ENCODE results near the gene ATP6V1G3.

Gene ATP6V1G3

GRCh38 chr1:198517623-198518199, 22.8 kb downstream of the ATP6V1G3 start:
- Histone ChIP-seq H2AFZ (ENCODE audit: low read length) (no peak overlapping the region), H3K36me3 (ENCODE audit: insufficient read depth, low read length) (no peaks in the 10 kb centered on the region), H3K9me2 (ENCODE audit: low read depth, low read length) (no peaks in the 10 kb centered on the region), H3K4me3 (ENCODE audit: low read depth, low read length, poor library complexity, severe bottlenecking) (no peak overlapping the region), H3K27me3 (ENCODE audit: insufficient read depth, low read length) (no peaks in the 10 kb centered on the region), H3K4me2 (ENCODE audit: low read length) (no peak overlapping the region), H3K9ac (ENCODE audit: low read length) (no peak overlapping the region), H3K79me2 (ENCODE audit: insufficient read depth, low read length) (no peaks in the 10 kb centered on the region), H3F3A (ENCODE audit: insufficient read depth, low read length) (no peaks in the 10 kb centered on the region), H3K9me3 (ENCODE audit: low read length) (no peaks in the 10 kb centered on the region), H4K20me1 (ENCODE audit: insufficient read depth, low read length) (no peaks in the 10 kb centered on the region), H3K4me1 (ENCODE audit: insufficient read depth, low read length, severe bottlenecking) (peaks cover 33% of the 10 kb centered on the region), H3K27ac (ENCODE audit: low read depth, low read length, poor library complexity, severe bottlenecking) (no peak overlapping the region)
- TF ChIP-seq, protein P1, sequence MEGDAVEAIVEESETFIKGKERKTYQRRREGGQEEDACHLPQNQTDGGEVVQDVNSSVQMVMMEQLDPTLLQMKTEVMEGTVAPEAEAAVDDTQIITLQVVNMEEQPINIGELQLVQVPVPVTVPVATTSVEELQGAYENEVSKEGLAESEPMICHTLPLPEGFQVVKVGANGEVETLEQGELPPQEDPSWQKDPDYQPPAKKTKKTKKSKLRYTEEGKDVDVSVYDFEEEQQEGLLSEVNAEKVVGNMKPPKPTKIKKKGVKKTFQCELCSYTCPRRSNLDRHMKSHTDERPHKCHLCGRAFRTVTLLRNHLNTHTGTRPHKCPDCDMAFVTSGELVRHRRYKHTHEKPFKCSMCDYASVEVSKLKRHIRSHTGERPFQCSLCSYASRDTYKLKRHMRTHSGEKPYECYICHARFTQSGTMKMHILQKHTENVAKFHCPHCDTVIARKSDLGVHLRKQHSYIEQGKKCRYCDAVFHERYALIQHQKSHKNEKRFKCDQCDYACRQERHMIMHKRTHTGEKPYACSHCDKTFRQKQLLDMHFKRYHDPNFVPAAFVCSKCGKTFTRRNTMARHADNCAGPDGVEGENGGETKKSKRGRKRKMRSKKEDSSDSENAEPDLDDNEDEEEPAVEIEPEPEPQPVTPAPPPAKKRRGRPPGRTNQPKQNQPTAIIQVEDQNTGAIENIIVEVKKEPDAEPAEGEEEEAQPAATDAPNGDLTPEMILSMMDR (IDR thresholded peaks at IDR 0.05; ENCODE audit: low read length), result no peak
- TF ChIP-seq EZH2 (IDR thresholded peaks at IDR 0.05; ENCODE audit: borderline replicate concordance, low read length), result no peak

GRCh38 chr1:198500096-198500495, 40.4 kb downstream of the ATP6V1G3 start:
- no peak overlapping the region for H3K9ac ChIP-seq (ENCODE audit: low read length)
- no peaks in the 10 kb centered on the region for H4K20me1 ChIP-seq (ENCODE audit: insufficient read depth, low read length)
- H3K4me1 ChIP-seq (ENCODE audit: insufficient read depth, low read length, severe bottlenecking), result peaks cover 10% of the 10 kb centered on the region
- no peak overlapping the region for H2AFZ ChIP-seq (ENCODE audit: low read length)
- no peaks in the 10 kb centered on the region for H3K79me2 ChIP-seq (ENCODE audit: insufficient read depth, low read length)
- H3K27ac ChIP-seq (ENCODE audit: low read depth, low read length, poor library complexity, severe bottlenecking), result no peak overlapping the region
- no peaks in the 10 kb centered on the region for H3K9me2 ChIP-seq (ENCODE audit: low read depth, low read length)
- H3F3A ChIP-seq (ENCODE audit: insufficient read depth, low read length), result no peaks in the 10 kb centered on the region
- no peak overlapping the region for H3K4me3 ChIP-seq (ENCODE audit: low read depth, low read length, poor library complexity, severe bottlenecking)
- TF ChIP-seq, protein P1 (IDR thresholded peaks at IDR 0.05; ENCODE audit: low read length), result no peak
- no peak for TF ChIP-seq EZH2 (IDR thresholded peaks at IDR 0.05; ENCODE audit: borderline replicate concordance, low read length)
- H3K27me3 ChIP-seq (ENCODE audit: insufficient read depth, low read length), result no peaks in the 10 kb centered on the region
- H3K9me3 ChIP-seq (ENCODE audit: low read length), result peaks cover 8% of the 10 kb centered on the region; the same call in 1 of the 2 replicates
- no peak overlapping the region for H3K4me2 ChIP-seq (ENCODE audit: low read length)
- H3K36me3 ChIP-seq (ENCODE audit: insufficient read depth, low read length), result no peaks in the 10 kb centered on the region

- no peaks in the 10 kb centered on the region for H3F3A ChIP-seq (ENCODE audit: insufficient read depth, low read length)
- H3K4me3 ChIP-seq (ENCODE audit: low read depth, low read length, poor library complexity, severe bottlenecking), result no peak overlapping the region
- peaks cover 8% of the 10 kb centered on the region; the same call in 1 of the 2 replicates for H3K9me3 ChIP-seq (ENCODE audit: low read length)
- no peaks in the 10 kb centered on the region for H4K20me1 ChIP-seq (ENCODE audit: insufficient read depth, low read length)
- H3K79me2 ChIP-seq (ENCODE audit: insufficient read depth, low read length), result no peaks in the 10 kb centered on the region
- no peaks in the 10 kb centered on the region for H3K27me3 ChIP-seq (ENCODE audit: insufficient read depth, low read length)
- H3K27ac ChIP-seq (ENCODE audit: low read depth, low read length, poor library complexity, severe bottlenecking), result no peak overlapping the region
- no peak overlapping the region for H2AFZ ChIP-seq (ENCODE audit: low read length)
- H3K9ac ChIP-seq (ENCODE audit: low read length), result no peak overlapping the region
- H3K36me3 ChIP-seq (ENCODE audit: insufficient read depth, low read length), result no peaks in the 10 kb centered on the region
- H3K4me1 ChIP-seq (ENCODE audit: insufficient read depth, low read length, severe bottlenecking), result peaks cover 10% of the 10 kb centered on the region
- no peaks in the 10 kb centered on the region for H3K9me2 ChIP-seq (ENCODE audit: low read depth, low read length)
- TF ChIP-seq, protein P1 (IDR thresholded peaks at IDR 0.05; ENCODE audit: low read length), result no peak
- no peak for TF ChIP-seq EZH2 (IDR thresholded peaks at IDR 0.05; ENCODE audit: borderline replicate concordance, low read length)
- no peak overlapping the region for H3K4me2 ChIP-seq (ENCODE audit: low read length)
Observed at GRCh38 chr1:198499588-198499987, 40.9 kb downstream of the ATP6V1G3 start.
